NCI-H2196 (cell line): ENCODE results near the gene MBOAT2.

Experiments used
- DNase-seq: peaks from one replicate; lab custom pipeline; 2025; ENCODE audit not compliant: unreplicated experiment; lab: John Stamatoyannopoulos, UW

The MBOAT2 gene

GRCh38 chr2:9018534-9018933 is 15.1 kb upstream of the MBOAT2 start:
- DNase-seq = no peak

GRCh38 chr2:9018109-9018508 is 14.6 kb upstream of the MBOAT2 start:
- no peak for DNase-seq

- no peak for DNase-seq
Measured at GRCh38 chr2:9017411-9017810, 13.9 kb upstream of the MBOAT2 start.

- no peak for DNase-seq
Measured at GRCh38 chr2:9015998-9016397, 12.5 kb upstream of the MBOAT2 start.

GRCh38 chr2:9013403-9013802 is 9.9 kb upstream of the MBOAT2 start:
- DNase-seq = no peak

- DNase-seq = peak; percentile 37
Measured at GRCh38 chr2:9010866-9011265, 7.4 kb upstream of the MBOAT2 start.

GRCh38 chr2:9008951-9009664 is 5.6 kb upstream of the MBOAT2 start:
- no peak for DNase-seq

GRCh38 chr2:9006368-9006767 is 2.9 kb upstream of the MBOAT2 start:
- no peak for DNase-seq

- DNase-seq = no peak
Measured at GRCh38 chr2:9004338-9005204, 1.1 kb upstream of the MBOAT2 start.

- no peak for DNase-seq
Measured at GRCh38 chr2:9003366-9003615, 193 bp downstream of the MBOAT2 start.

- no peak for DNase-seq
Measured at GRCh38 chr2:9002637-9003365, 683 bp downstream of the MBOAT2 start.

GRCh38 chr2:9002313-9002636 is 1.2 kb downstream of the MBOAT2 start:
- DNase-seq = no peak

GRCh38 chr2:9001778-9002177 is 1.7 kb downstream of the MBOAT2 start:
- no peak for DNase-seq

- DNase-seq = peak; percentile 6
Measured at GRCh38 chr2:9001229-9001628, 2.3 kb downstream of the MBOAT2 start.

GRCh38 chr2:9000442-9000841 is 3.0 kb downstream of the MBOAT2 start:
- no peak for DNase-seq

GRCh38 chr2:8999797-9000196 is 3.7 kb downstream of the MBOAT2 start:
- DNase-seq = no peak

GRCh38 chr2:8999102-8999446 is 4.4 kb downstream of the MBOAT2 start:
- no peak for DNase-seq

GRCh38 chr2:8998418-8999101 is 4.9 kb downstream of the MBOAT2 start:
- no peak for DNase-seq

GRCh38 chr2:8997631-8998030 is 5.9 kb downstream of the MBOAT2 start:
- DNase-seq = no peak

GRCh38 chr2:8997108-8997507 is 6.4 kb downstream of the MBOAT2 start:
- no peak for DNase-seq

- no peak for DNase-seq
Measured at GRCh38 chr2:8996006-8996405, 7.5 kb downstream of the MBOAT2 start.

- no peak for DNase-seq
Measured at GRCh38 chr2:8994386-8994785, 9.1 kb downstream of the MBOAT2 start.
